Adrenal gland (tissue), 12 donors: Measurements from ENCODE around the gene C1orf105. TPM values are rescaled to one million over a fixed set of nuclear protein-coding genes. Genes with fewer than 3 reads are reported as not detected.

ENCODE experiments used
- DNase-seq, 7 donors: peaks; one replicate each; pipeline ENCODE4 v3.0.0-alpha.2; 2019 to 2020
- H3K27ac ChIP-seq, 5 donors: fragments of 200-600 bp; sonication (generic) in 4 of 5; 1 replicate in 3 of 5; 2 replicates in 2 of 5; pipeline versions ENCODE4 v1.5.1 to v1.8.0; 2016 to 2020; ENCODE audit warnings: mild to moderate bottlenecking in 1 of 5
- H3K27me3 ChIP-seq: fragments of 200-600 bp; 2 replicates; pipeline ENCODE4 v1.8.0; 2021
- H3K36me3 ChIP-seq, 2 donors: fragments of 200-600 bp; replicated peaks in 1 of 2; 1 replicate in 1 of 2; 2 replicates in 1 of 2; pipeline versions ENCODE4 v1.5.1 to v1.8.0; 2018 to 2022
- H3K4me1 ChIP-seq, 2 donors: fragments of 200-600 bp; replicated peaks in 1 of 2; 1 replicate in 1 of 2; 2 replicates in 1 of 2; pipeline versions ENCODE4 v1.5.1 to v1.8.0; 2018 to 2021
- H3K4me3 ChIP-seq, 4 donors: fragments of 200-600 bp; sonication (generic) in 3 of 4; one replicate each; pipeline ENCODE4 v1.5.1; 2016 to 2018
- H3K9me3 ChIP-seq, 3 donors: fragments of 200-600 bp; sonication (generic) in 1 of 3; replicated peaks in 1 of 3; 1 replicate in 2 of 3; 2 replicates in 1 of 3; pipeline versions ENCODE4 v1.5.1 to v1.8.0; 2016 to 2021
- CTCF ChIP-seq, 6 experiments: fragments of 450-650 bp in 4 of 6; fragments of 200-600 bp in 2 of 6; sonication (generic) in 1 of 6; IDR thresholded peaks; 1 replicate in 5 of 6; 2 replicates in 1 of 6; pipeline versions ENCODE4 v1.5.1 to v1.8.0; 2016 to 2021; ENCODE audit warnings: antibody characterized with exemption in 6 of 6, mild to moderate bottlenecking in 2 of 6, moderate library complexity in 1 of 6
- POLR2A ChIP-seq, 2 donors: fragments of 450-650 bp; IDR thresholded peaks; one replicate each; pipeline ENCODE4 v1.6.1; 2017; ENCODE audit warnings: antibody characterized with exemption in 2 of 2, mild to moderate bottlenecking in 2 of 2, moderate library complexity in 1 of 2
- WGBS, 4 donors: extraction: QIAGEN DNeasy Blood & Tissue Kit in 2 of 4; methylation state at CpG; one replicate each; pipeline versions ENCODE4 v1.1.5 to v1.1.7; 2013 to 2017; 5-methylcytosine and 5-hydroxymethylcytosine counted together
- intact Hi-C, 2 donors: fragments of 100-400 bp; cut with DNase I; formaldehyde crosslinking; loops; one replicate each; pipeline versions ENCODE4 v1.14.1 to v1.15.0; 2022 to 2023
- polyA plus RNA-seq, 3 donors: library from polyadenylated mRNA; stranded (reverse); fragments of 200-250 nt in 2 of 3; fragments of 350-450 nt in 1 of 3; fragmentation: Illumina TruSeq in 1 of 3; extraction: RNeasy Lipid Tissue Mini Kit (QIAGEN cat#74804) in 1 of 3; gene quantifications; one replicate each; pipeline ENCODE4 v1.2.3, GENCODE V29; 2013 to 2014
- total RNA-seq, 9 donors: library from RNA; depleted of rRNA in 4 of 9; stranded (reverse); fragments of >200 nt in 4 of 9; fragments of 120-200 nt in 1 of 9; fragmentation: NEBNext Ultra II Directional in 1 of 9; extraction: Animal tissue kit (Norgen Biotek cat#: 25700) in 1 of 9; gene quantifications; one replicate each; pipeline versions ENCODE4 v1.1.0 to v1.2.4, GENCODE V29; 2013 to 2023
- donor health status: healthy with polysubstance abuse.
- donor health status: Bipolar disorder and iron deficiency.
- donor health status: DM: yes; HTN: yes; CAD: no.
- donor health status: DM: no; HTN: no; CAD: no.
- donor health status: DM: no; HTN: no; CAD: no.
- donor health status: DM: yes; HTN: yes; CAD: no.

Gene C1orf105
- total and polyA plus RNA-seq, 12 donors, result 0.37 to 0.80 (median 0.39) TPM; not detected in 9

- no peak for TF ChIP-seq POLR2A (IDR thresholded peaks at IDR 0.05)
- TF ChIP-seq CTCF (IDR thresholded peaks at IDR 0.05), result no peak
- Histone ChIP-seq H3K27me3 (no peaks in the 10 kb centered on the region), H3K4me1 (no peaks in the 10 kb centered on the region), H3K27ac (no peak overlapping the region), H3K9me3 (no peaks in the 10 kb centered on the region), H3K36me3 (no peaks in the 10 kb centered on the region), H3K4me3 (no peak overlapping the region)
- 78 to 100% (median 86%) methylated on average over 1 of the region's 1 CpG for WGBS, 4 donors
- intact Hi-C loops, result no loop called here
- DNase-seq, result no peak
Measured at GRCh38 chr1:172515927-172516326, 95.4 kb downstream of the C1orf105 start.

- H3K27me3 ChIP-seq, result no peaks in the 10 kb centered on the region
- intact Hi-C loops, result no loop called here
- WGBS, 4 donors, result 73 to 88% (median 79%) methylated on average over 1 of the region's 1 CpG
- H3K4me1 ChIP-seq, result no peaks in the 10 kb centered on the region
- H3K9me3 ChIP-seq, result no peaks in the 10 kb centered on the region
- H3K4me3 ChIP-seq, result no peak overlapping the region
- H3K27ac ChIP-seq, result no peak overlapping the region
- TF ChIP-seq POLR2A (IDR thresholded peaks at IDR 0.05), result no peak
- no peak for TF ChIP-seq CTCF (IDR thresholded peaks at IDR 0.05)
- H3K36me3 ChIP-seq, result no peaks in the 10 kb centered on the region
- DNase-seq, result no peak
Measured at GRCh38 chr1:172517081-172517480, 96.6 kb downstream of the C1orf105 start.

- Histone ChIP-seq H3K4me3 (no peak overlapping the region), H3K27me3 (no peaks in the 10 kb centered on the region), H3K36me3 (no peaks in the 10 kb centered on the region), H3K27ac (no peak overlapping the region), H3K4me1 (no peaks in the 10 kb centered on the region), H3K9me3 (no peaks in the 10 kb centered on the region)
- intact Hi-C loops, result no loop called here
- DNase-seq, result no peak
- WGBS, 4 donors, result 89 to 91% (median 90%) methylated on average over 4 of the region's 4 CpGs
- TF ChIP-seq CTCF (IDR thresholded peaks at IDR 0.05) (no peak), POLR2A (IDR thresholded peaks at IDR 0.05) (no peak)
Measured at GRCh38 chr1:172517545-172517944, 97.1 kb downstream of the C1orf105 start.

Other genes starting within 250 kb of the C1orf105 start
- gene PIGC, start 23.4 kb downstream of the C1orf105 start, total RNA-seq, result 10 to 100 TPM; 19.7 to 33.6 (median 25.0) TPM
- 10 to 100 TPM; 20.3 to 30.9 (median 27.7) TPM for gene PIGC, start 23.4 kb downstream of the C1orf105 start, polyA plus RNA-seq
- 100 to 1,000 TPM in 1 of 9 donors, 10 to 100 TPM in 8; 20.8 to 108 (median 36.4) TPM for gene SUCO, start 112.5 kb downstream of the C1orf105 start, total RNA-seq
- gene SUCO, start 112.5 kb downstream of the C1orf105 start, polyA plus RNA-seq, result 10 to 100 TPM; 14.0 to 33.5 (median 16.4) TPM
- under 1 TPM in 4 of 9 donors, not detected in 5; 0.11 to 0.45 (median 0.24) TPM for gene FASLG, start 238.4 kb downstream of the C1orf105 start, total RNA-seq
- under 1 TPM; 0.13 to 0.32 (median 0.15) TPM for gene FASLG, start 238.4 kb downstream of the C1orf105 start, polyA plus RNA-seq